ENCODE data around the gene C12orf42. TPM values are rescaled to one million over a fixed set of nuclear protein-coding genes. Genes with fewer than 3 reads are reported as not detected.

Gene C12orf42
- total RNA-seq, 6 donors from 2014 or later = not detected

DNA sequence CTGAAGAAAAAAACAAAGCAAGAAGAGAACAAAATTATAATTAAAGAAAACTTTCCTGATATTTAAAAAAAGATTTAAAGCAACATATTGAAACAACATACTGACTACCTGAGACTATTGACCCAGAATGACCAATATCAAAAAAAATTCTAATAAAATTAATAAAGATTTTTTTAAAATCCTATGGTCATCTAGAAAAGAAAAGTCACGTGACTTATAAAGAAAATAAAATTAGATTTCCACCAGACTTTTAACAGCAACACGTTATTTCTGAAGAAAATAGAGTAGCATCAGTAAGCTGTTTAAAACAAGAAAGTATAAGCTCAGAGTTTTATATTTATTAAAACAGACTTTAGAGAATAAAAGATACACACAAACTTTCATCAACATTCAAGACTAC is 238.0 kb downstream of the C12orf42 start:
- DNase-seq (no peak), ATAC-seq (ENCODE audit: low FRiP score in 2 of 2) (no peak)
- no peaks in the 10 kb centered on the region for H3K4me1 ChIP-seq
- no peak for TF ChIP-seq POLR2A (IDR thresholded peaks at IDR 0.05)
- TF ChIP-seq POLR2AphosphoS5 (IDR thresholded peaks at IDR 0.05) = no peak
- TF ChIP-seq, protein P1, sequence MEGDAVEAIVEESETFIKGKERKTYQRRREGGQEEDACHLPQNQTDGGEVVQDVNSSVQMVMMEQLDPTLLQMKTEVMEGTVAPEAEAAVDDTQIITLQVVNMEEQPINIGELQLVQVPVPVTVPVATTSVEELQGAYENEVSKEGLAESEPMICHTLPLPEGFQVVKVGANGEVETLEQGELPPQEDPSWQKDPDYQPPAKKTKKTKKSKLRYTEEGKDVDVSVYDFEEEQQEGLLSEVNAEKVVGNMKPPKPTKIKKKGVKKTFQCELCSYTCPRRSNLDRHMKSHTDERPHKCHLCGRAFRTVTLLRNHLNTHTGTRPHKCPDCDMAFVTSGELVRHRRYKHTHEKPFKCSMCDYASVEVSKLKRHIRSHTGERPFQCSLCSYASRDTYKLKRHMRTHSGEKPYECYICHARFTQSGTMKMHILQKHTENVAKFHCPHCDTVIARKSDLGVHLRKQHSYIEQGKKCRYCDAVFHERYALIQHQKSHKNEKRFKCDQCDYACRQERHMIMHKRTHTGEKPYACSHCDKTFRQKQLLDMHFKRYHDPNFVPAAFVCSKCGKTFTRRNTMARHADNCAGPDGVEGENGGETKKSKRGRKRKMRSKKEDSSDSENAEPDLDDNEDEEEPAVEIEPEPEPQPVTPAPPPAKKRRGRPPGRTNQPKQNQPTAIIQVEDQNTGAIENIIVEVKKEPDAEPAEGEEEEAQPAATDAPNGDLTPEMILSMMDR (IDR thresholded peaks at IDR 0.05) = no peak
- no peak for TF ChIP-seq EP300 (IDR thresholded peaks at IDR 0.05)
- H3K36me3 ChIP-seq = no peaks in the 10 kb centered on the region
- WGBS, 2 donors = 80 to 81% methylated on average over 2 of the region's 2 CpGs
- H3K27me3 ChIP-seq = no peaks in the 10 kb centered on the region
- H3K9me3 ChIP-seq = no peaks in the 10 kb centered on the region
- no peak overlapping the region for H3K4me3 ChIP-seq
- no peak overlapping the region for H3K27ac ChIP-seq

Other genes with a start within 250 kb of the C12orf42 start
- 1 to 10 TPM in 1 of 6 donors, under 1 TPM in 4, not detected in 1; 0.10 to 2.4 (median 0.22) TPM for gene STAB2, start 91.3 kb upstream of the C12orf42 start, total RNA-seq

Measured in upper lobe of left lung (tissue), 6 donors.